ENCODE results near the gene RFX5.
"Not testable (repeated sequence)": the region's sequence is repeated elsewhere in the genome, so short reads cannot be mapped to it uniquely, and the experiment has no call there.

Gene RFX5

DNA sequence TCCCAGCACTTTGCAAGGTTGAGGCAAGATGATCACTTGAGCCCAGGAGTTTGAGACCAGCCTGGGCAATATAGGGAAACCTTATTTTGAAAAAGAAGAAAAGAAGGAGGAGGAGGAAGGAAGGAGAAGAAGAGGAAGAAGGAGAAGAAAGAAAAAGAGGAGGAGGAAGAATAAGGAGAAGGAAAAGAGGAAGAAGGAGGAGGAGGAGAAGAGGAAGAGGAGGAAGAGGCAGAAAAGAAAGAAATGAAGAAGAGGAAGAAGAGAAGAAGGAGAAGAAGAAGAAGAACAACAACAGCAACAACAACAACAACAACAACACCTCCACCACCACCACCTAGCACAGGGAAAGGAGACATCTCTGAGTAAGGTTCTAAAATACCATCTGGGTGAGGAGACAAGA, 14.8 kb upstream of the RFX5 start:
- DNase-seq, result no peak

- no peak for DNase-seq
These were observed 9.6 kb upstream of the RFX5 start for GRCh38 chr1:151356696-151357095.

DNA sequence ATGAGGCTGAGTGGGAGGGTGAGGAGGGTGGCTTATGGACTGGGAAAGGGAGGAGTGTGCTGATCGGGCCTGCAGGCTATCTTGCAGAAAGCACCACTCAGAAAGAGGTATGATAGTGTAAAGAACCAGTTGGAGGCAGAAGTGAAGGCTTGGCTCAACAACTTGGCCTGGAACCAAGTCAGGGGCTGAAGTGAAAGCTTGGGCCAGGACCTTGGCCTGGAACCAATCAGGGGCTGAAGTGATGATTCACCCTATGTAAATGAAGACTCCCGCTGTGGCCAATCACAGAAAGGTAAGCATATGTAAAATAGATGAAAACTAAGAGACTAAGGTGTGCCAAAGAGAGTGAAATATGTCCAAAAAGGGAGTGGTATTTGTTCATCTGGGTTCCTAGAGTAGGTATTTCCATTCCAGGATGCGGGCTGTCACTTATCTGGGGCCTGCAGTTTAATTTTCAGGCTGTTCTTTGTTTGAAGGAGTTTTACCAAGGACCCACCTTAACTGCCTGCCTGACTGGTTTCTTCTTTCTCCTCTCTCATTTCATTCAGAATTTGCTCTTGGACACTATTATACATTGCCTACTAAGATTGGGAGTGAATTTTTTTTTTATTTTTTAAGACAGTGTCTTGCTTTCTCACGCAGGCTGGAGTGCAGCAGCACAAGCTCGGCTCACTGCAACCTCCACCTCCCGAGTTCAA, 5.1 kb upstream of the RFX5 start:
- no peak for DNase-seq

GRCh38 chr1:151350323-151350722, 3.3 kb upstream of the RFX5 start:
- DNase-seq, result not testable (repeated sequence)

DNA sequence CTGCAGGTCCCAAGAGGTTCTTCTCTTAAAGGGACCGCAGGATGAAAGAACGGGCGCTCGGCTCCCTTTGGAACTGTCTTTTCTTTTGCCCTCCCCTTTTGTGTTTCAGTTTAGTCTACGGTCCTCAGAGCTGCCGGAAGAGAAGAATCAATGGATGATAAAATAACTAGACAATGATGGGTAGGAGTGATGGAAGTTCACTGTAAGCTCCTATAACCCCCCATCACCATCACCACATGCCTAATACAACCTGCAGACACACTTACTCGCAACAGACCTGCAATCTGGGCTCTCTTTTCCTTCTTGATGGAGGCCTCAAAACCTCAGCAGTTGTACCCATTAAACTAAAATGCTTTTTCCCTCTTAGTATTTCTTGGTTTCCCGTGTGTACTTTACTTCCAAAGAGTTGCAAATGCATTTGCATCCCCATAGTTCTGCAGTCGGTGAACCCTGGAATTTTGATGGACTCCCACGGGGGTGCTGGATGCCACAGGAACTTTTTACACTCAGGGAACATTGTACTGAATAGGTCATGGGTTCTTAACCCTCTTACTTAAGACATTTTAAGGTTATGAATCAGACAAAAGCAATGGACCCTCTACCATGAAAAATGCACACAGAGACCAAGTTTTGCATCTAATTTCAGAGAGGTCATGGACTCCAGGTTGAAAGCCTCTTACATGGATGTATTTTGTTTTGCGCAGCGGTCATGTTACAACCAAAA, 633 bp upstream of the RFX5 start:
- no peak for DNase-seq

DNA sequence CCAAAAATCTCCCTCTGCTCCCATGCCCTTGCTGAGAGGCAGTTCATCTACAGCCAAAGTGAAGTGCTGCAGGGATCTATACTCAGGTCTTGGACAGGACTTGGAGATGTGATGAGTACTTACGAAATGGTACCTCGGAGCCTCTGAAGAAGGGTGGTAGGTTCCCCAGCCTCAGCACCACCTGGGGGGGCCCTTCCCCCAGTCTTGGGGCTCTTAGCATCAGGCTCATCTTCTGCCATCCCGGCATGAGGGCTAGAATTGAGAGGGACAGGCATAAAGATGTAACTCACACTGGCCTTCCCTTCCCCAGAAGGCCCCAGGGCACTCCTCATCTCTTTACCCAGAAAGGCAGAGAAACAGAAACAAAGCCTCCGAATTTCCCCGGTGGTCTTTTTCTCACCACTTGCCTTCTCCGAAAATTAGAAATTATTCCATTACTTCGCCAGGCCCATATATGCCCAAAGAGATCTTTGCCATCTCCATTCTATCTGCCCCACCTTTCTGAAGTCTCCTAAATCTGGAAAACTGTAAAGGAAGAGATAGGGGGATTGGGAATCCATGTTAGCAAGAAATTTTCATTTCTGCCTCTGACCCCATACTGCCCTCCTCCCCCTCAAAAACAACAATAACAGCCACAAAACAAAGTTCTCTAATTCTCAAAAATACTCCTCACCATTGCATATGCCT, 827 bp downstream of the RFX5 start:
- no peak for DNase-seq

- DNase-seq, result no peak
These were observed 2.8 kb downstream of the RFX5 start for GRCh38 chr1:151344291-151344690.

DNA sequence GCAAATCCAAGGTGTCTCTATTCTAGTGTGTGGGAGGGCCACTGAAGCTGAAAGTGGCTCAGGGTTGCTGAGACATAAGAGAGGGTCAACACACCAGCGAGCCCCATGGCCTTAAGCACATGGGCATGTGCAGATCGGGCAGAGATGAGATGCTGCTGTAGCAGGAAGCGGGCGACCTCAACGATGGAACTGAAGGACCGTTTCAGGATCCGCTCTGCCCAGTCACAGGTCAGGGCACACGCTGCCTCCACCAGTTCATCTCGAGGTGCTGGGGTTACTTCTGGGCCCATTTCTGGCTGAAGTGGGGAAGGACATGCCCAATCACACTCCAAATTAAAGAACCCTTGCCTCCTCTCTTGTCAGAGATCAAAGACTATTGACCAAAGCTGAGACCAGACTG, 3.5 kb downstream of the RFX5 start:
- DNase-seq, result no peak

- DNase-seq, result no peak
These were observed 4.5 kb downstream of the RFX5 start for GRCh38 chr1:151342569-151342968.

- no peak for DNase-seq
These were observed 5.0 kb downstream of the RFX5 start for GRCh38 chr1:151342021-151342420.

DNA sequence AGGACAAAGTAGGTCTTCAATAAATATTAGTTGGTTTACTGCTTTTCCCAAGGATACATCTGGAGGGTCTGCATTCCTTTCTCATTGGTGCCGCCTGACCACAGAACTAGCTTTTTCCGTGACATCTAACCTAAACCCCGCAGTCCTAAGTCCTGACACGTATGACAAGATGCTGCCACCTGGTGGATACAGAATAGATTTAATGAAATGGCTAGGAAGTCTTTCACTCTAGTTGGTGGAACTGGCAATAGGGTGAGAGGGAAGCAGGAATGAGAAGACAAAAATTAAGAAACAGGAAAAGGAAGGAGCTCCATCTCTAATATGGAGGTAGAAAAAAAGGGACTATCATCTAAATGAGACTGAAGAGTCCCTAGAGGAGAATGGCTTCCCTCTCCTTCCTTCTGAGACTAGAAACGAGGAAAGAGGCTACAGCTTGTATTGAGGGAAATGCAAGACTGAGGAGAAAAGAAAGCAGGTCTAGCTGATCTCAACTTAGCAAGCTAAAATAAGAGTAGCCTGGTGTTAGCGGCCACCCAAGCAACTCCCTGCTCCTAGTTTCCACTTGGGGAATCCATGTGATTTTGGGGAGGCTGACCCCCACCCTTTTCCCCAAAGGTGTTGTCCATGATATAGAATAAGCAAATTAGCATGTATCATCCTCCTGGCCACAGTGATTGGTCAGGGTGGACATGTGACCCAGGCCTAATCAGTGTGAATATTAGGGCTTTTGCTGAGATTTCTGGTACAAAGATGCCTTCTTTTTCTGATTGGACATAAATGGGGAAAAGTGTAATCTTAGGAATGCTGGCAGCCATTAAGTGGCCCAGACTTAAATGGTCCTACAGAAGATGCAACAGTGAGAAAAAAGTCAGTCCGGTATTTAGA, 5.9 kb downstream of the RFX5 start:
- DNase-seq, result no peak

DNA sequence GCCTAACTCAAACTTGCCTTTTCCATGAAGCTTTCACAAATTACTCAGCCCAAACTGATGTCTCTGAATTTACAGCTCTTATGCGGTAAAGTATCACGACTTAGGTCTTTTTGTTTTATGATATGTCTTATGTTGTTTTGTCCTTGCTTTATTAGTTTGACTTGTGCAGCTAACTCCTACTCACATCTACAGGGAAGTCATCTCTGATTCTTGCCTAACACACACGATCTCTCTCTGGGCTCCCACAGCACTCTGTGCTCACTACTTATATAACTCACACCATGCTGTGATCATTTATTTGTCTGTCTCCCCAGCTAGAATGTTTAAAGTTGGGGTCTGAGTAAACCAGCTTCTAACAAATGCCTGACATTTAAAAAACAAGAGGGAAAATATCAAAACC, 10.5 kb downstream of the RFX5 start:
- DNase-seq, result no peak

DNA sequence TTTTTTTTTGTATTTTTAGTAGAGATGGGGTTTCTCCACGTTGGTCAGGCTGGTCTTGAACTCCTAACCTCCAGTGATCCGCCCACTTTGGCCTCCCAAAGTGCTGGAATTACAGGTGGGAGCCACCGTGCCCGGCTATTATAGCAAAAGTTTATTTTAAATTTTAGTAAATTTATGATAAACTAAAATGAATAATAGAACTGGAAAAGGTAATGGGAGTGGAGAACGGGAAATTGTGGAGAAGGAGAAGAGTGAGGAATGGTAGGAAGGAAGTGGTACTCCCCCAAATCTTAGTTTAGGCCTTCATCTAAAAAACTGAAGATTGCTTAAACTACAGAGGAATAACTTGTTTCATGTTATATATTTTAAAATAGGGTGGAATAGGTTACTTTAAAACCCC, 12.2 kb downstream of the RFX5 start:
- no peak for DNase-seq

DNA sequence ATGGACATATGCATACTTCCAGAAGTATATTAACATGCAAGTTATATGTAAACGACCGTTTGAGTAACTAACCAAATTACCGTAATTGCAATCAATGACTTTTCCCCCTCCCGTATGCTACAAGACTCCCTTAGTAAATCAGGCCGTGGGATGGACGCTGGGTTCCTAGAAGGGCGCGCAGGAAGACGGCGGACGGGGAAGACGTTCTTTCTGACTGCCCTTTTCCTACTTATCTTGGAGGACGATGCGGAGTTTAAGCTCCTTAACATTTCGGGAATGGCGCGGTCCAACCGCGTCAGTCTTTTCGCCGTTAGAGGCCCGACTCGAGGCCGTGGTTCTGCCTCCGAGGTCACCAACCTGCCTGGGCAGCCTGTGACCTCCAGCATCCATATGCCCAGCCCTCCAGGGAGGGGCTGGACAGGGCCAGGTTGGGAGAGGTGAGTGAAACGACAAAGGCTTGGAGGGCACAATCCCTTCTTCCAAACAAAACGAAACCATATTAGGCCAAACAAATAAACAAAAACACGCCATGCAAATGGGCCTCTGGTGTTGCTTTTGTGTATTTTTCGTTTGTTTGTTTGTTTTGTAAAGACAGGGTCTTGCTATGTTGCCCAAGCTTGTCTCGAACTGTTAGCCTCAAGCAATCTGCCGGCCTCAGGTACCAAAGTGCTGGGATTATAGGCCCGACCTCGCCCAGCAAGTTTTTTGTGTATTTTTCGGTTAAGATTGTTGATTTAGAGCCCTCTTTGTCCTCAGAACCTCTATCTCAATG, 19.0 kb downstream of the RFX5 start:
- DNase-seq, result no peak

DNA sequence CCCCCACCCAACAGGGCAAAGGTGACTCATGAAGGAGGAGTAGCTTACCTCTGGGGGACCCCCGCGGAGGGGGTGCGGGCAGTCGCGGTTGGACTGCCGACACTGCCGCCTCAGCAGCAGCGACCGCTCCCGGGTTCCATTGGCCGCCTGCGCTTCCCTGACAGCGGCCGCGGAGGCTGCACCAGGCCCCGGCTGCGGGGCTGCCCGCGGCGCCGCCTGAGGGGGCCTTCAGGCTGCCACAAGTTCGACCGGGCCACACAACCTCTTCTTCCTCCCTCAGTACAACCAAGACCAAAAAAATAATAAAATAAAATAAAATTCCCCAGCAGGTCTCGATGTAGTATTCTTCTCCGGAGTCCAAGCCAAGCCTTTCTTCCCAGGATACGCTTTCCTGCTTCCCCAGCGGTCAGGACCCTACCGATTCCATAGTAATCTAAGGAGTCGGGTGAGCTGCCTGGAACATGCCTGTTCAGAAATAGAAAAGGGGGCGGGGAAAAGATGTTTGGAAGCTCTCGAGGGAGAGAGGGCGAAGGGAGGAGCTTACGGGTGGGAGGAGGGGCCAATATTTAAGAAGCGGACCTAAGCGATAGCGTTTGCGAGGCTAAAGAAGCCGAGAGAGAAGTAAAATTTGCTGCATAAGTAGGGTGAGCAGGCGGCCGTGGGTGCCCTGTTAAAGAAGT, 19.7 kb downstream of the RFX5 start, which contains the start of gene PI4KB:
TSS of gene PI4KB (minus strand) at position 194 of the 680 bp plus-strand sequence. CDS start 10,935 bp downstream, outside the sequence.
- DNase-seq, result peak; percentile 73

DNA sequence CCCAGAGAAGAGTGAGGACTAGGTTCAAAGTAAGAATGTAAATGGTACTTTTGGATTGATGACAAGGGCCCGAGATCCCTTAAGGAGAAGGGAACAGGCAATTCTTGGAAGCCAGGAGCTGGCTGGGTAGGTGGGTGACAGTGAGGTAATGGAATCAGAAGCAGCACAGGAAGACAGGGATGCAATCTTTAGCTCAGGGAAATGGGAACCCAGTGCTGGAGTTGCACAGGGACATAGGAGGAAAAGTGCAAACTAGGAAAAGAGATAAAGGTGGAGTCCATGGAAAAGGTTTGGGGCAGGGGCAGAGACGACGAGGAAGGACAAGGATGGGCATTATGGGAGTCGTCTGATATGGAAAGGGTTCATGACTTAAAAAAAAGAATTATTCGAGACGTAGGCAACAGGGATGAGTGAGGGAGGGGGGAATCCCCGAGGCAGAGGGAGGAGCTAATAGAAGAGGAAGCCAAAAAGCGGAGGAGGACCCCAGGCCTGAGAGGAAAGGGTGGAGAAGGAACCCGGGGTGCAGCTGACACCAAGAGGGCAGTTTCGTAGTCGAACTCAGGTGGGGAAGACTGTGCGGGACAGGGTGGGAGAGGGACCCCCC, 20.3 kb downstream of the RFX5 start:
- no peak for DNase-seq

DNA sequence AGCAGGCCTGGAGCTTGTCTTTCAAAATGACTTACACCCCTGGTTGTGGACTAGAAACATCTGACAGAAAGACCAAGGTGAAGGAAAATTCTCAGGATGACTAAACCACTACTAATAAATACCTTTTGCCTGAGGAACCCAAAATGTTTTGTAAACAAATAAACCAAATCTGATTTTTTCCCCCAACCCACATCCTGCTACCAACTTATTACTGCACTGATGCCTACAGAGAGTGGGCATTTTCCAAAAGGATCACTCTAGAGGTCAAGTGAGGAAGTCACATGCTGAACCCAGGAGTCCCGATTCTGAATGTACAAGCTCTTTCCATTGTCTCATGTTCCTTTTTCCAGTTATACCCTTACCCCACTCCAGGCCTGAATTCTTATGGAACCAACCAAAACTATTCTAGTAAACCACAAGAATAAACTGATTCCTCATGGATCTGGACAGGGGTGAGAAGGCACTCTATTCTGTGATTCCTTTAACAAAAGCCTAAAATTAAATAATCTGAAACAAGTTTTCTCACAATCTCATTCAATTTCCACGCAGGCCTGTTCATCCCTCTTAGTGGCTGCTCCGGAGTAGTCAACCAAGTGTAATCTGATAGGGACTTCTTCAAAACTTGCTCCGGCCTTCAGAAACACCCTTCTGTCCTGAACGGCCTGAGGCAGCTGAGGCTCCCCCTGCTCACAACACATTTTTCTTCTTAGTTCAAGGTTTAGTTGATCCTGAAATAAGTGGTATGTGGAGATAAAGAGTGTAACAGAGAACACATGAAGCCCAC, 21.2 kb downstream of the RFX5 start:
- DNase-seq, result no peak

GRCh38 chr1:151325231-151325630, 21.8 kb downstream of the RFX5 start:
- DNase-seq, result no peak

GRCh38 chr1:151324390-151324930, 22.6 kb downstream of the RFX5 start:
- no peak for DNase-seq

DNA sequence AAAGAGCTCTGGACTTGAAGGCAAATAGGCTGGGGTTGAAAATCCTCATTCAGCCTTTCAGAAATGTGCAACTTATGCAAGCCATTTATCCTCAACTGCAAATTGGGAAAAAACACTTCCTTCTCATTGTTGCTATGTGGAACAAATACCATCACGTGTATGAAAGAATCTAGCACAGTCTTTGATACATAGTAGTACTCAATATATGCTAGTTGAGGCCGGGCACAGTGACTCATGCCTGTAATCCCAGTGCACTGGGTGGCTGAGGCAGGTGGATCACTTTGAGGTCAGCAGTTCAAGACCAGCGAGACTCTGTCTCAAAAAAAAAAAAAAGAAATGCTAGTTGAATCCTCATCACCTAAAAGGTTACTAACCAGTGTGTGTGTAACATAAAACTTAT, 28.1 kb downstream of the RFX5 start:
- DNase-seq, result no peak

Data from 8988T (cell line).